GM12892 (cell line): ENCODE measurements around the gene SYNE2.

Source experiments
- POLR2A ChIP-seq: IDR thresholded peaks from 2 replicates; pipeline ENCODE4 v1.6.1; 2011; ENCODE audit warnings: low read depth, low read length, control low read depth
- POLR2AphosphoS5 ChIP-seq: IDR thresholded peaks from 2 replicates; pipeline ENCODE4 v1.6.1; 2011; ENCODE audit warnings: low read depth, low read length, control low read depth
- TAF1 ChIP-seq: IDR thresholded peaks from 2 replicates; pipeline ENCODE4 v1.6.1; 2011; ENCODE audit warnings: low read depth, mild to moderate bottlenecking, control low read depth, low read length, borderline replicate concordance

DNA sequence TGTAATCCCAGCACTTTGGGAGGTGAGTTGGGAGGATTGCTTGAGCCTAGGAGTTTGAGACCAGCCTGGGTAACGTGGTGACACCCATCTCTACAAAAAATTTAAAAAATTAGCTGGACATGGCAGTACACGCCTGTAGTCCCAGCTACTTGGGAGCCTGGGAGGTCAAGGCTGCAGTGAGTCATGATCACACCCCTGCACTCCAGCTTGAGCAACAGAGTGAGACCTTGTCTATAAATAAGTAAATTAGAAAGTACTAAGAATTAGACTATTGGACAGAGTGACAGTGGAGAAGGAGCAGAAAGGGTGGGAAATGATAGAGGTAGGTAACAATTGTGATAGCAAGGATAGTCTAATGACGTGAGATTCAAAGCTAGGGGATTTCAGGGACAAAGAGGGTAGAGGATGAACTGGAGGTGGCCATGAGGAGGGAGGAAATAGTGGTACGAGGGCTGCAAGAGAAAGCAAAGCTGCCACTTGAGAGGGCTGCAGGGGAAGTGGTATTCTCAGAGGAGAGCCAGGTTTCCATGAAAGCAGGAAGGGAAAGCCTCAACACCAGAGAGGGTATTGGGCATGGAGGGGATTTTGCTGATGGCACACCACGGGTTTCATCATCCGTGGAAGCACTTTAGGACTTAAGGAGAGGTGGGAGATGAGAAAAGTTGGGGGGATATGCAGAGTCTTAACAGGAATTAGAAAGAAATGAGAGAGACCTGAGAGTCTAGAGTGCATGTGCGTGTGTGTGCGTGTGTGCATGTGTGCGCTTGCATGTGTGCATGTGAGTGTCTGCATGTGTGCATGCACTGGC, 85.6 kb downstream of the SYNE2 start:
- TF ChIP-seq POLR2A (no peak), POLR2AphosphoS5 (no peak), TAF1 (no peak)
